ENCODE results near the gene RFC2.

- TF ChIP-seq EZH2 (IDR thresholded peaks at IDR 0.05; ENCODE audit: borderline replicate concordance, control insufficient read depth, low read depth, low read length) = no peak
- no peak for TF ChIP-seq CTCF (IDR thresholded peaks at IDR 0.05 in 2 of 3, conservative IDR thresholded peaks at IDR 0.05 in 1 of 3; ENCODE audit: control insufficient read depth in 2 of 3, extremely low read depth in 1 of 3, insufficient read depth in 1 of 3, low read depth in 3 of 3, low read length in 3 of 3)
- TF ChIP-seq ZBTB4 (CRISPR knock-in tag; IDR thresholded peaks at IDR 0.05) = no peak
- TF ChIP-seq GABPA (IDR thresholded peaks at IDR 0.05; ENCODE audit: low read depth) = no peak
- TF ChIP-seq SRF (IDR thresholded peaks at IDR 0.05; ENCODE audit: low read depth in 2 of 2, low read length in 2 of 2) = no peak
- no peak for TF ChIP-seq MAX (IDR thresholded peaks at IDR 0.05; ENCODE audit: low read depth, low read length)
- TF ChIP-seq HDGF (IDR thresholded peaks at IDR 0.05) = no peak
- TF ChIP-seq USF1 (IDR thresholded peaks at IDR 0.05; ENCODE audit: borderline replicate concordance, extremely low read length, insufficient read depth, low read depth, low read length) = no peak
- TF ChIP-seq SUZ12 (IDR thresholded peaks at IDR 0.05; ENCODE audit: unreplicated experiment) = no peak
- no peak for TF ChIP-seq NFYB (IDR thresholded peaks at IDR 0.05; ENCODE audit: insufficient read depth, low read depth, low read length)
- no peak for TF ChIP-seq POLR2A (IDR thresholded peaks at IDR 0.05; ENCODE audit: low read depth, low read length)
- TF ChIP-seq ZSCAN29 (IDR thresholded peaks at IDR 0.05) = no peak
These were observed 7.7 kb downstream of the RFC2 start for GRCh38 chr7:74246497-74246896.
